SK-MEL-5 (cell line): ENCODE data around the gene DUOXA2. TPM values are rescaled to one million over a fixed set of nuclear protein-coding genes. Genes with fewer than 3 reads are reported as not detected.
"Not testable (repeated sequence)": the region's sequence is repeated elsewhere in the genome, so short reads cannot be mapped to it uniquely, and the experiment has no call there.

Experiments
- DNase-seq: peaks from one replicate; pipeline ENCODE4 v3.0.0-alpha.2; 2016; ENCODE audit warnings: low read depth, low spot score
- in situ Hi-C: cut with HindIII; loops from 2 replicates; pipeline ENCODE4 v1.10.0; 2016; ENCODE audit warnings: low sequenced_read_pairs, high pct_unique_total_duplicates, low pct_unique_long_range_greater_than_20kb
- total RNA-seq: library from RNA; depleted of rRNA; stranded (reverse); fragments of >200 nt; shearing (Covaris generic); gene quantifications from 2 replicates; pipeline ENCODE4 v1.2.3, GENCODE V29; 2014

Gene DUOXA2
- total RNA-seq, 1 experiment from 2014 or later: not detected

DNA sequence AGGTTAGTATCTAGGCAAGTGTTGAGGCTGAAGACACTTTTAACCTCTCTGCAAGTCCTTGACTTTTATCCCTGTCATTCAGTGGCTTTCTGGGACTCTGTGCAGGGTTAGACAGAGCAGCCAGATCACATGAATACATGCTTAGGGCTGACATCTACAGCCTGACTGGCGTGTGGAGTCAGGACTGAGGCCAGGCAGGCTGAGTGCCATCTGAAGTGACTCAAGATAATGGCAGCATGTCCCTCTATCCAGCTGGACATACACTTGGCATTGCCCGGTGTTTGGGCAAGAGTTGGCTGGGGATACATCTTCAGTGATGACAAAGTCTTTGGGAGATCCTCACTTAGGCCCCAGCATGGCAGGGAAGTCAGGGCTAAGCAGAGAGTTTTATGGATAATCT, 22.6 kb upstream of the DUOXA2 start:
- in situ Hi-C loops: no loop called here
- DNase-seq: no peak

DNA sequence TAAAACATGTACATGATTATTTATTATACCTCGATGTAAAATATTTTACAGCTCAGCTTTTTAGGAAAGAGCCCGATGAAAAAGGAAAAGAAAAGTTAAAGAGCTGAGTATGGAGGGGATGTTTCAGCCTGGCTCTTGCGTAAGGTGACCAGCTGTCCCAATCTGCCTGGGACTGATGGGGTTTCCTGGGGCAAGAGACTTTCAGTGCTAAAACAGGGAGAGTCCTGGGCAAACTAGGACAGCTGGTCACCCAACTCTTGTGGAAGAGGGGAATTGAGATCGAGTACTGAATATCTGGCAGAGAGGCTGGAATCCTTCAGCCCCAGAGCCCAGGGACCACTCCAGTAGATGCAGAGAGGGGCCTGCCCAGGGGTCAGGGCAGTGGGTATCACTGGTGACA, 21.1 kb upstream of the DUOXA2 start:
- in situ Hi-C loops: no loop called here
- DNase-seq: no peak

DNA sequence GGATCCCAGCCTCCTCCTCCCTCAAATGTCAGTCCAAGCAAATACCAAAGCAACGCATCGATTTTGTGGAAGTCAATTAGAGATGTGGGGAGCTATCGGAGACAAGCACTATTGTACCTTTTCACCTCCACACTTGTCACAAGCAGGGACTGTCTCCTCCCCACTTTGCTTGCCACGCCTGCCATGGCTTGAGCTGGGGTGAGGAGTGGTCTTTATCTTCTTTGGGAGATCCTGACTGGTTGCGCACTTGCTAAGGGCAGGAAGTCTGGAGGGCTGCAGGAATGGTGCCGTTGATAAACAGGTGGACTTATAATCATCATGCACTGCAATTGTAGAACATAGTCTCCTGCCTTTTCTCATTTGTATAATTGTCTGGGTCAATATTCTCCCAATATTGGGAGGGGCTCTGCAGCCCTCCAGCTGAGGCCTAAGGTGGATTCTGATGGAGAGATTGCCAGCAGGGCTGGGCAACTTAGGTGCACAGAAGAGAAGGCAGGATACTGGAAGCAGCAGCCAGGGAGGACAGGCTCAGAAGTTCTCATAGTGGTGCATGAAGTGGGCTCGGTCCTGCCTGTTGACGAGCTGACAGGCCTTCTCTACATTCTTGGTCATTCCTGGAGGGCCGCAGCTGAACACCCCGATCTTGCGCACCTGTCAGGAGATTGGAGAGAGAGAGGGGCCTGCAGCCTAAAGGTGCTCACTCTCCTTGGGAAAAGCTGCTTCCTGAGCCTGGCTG, 20.3 kb upstream of the DUOXA2 start:
- no peak for DNase-seq
- in situ Hi-C loops: no loop called here

DNA sequence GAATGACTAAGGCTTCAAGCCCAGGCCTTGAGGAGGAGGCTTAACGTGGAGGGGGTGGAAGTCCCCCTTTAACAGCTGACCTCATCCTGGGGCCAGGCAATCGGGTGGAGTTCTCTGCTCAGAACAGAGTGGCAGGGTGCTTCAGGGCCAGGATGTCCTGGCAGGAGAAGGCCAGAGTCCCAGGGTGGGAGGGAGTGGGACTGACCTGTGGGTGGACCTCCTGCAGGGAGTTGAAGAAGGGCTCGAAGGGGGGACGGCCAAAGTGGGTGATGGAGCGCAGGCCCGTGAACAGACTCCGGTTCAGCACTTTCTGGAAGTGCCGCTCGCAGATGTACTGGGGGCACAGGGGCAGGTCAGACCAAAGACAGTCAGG, 19.8 kb upstream of the DUOXA2 start:
- in situ Hi-C loops: no loop called here

DNA sequence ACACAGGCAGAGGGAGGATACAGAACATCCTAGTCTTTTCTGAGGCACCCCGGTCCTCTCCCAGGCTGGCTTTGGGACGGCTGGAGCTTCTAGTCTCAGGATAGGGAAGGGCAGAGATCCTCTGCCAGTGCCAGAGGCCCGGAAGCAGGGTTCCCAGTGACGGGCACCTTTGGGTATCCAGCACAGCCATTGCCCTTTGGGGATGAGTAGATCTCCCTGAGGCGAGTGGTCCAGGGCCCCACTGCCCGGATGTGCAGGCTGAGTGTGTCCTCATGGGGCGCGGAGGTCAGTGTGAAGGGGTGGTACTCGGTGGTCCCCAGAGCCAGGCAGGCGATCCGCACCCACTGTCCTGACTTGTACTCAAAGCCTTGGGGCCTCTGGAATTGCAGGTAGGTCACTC, 18.5 kb upstream of the DUOXA2 start:
- in situ Hi-C loops: no loop called here
- DNase-seq: no peak

More for the DNA sequence above, 19.8 kb upstream of the DUOXA2 start:
- no peak for DNase-seq

DNA sequence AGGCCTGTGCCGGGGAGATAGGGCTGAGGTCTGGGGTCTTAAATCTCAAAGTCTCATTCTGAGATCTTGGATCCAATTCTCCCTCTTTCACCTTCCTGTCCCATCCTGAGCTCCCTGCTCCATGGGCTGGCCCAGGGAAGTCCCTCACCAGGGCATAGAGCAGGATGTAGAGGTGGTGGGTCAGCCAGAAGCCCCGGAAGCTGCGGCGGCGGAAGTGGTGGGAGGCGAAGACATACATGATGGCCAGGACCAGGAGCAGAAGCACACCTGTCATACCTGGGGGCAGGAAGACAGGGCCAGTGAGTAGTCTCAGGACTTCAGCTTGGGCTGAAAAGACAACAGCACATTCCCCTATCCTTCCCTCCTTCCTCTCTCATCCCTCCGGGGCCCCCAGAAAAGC, 16.7 kb upstream of the DUOXA2 start:
- in situ Hi-C loops: no loop called here

DNA sequence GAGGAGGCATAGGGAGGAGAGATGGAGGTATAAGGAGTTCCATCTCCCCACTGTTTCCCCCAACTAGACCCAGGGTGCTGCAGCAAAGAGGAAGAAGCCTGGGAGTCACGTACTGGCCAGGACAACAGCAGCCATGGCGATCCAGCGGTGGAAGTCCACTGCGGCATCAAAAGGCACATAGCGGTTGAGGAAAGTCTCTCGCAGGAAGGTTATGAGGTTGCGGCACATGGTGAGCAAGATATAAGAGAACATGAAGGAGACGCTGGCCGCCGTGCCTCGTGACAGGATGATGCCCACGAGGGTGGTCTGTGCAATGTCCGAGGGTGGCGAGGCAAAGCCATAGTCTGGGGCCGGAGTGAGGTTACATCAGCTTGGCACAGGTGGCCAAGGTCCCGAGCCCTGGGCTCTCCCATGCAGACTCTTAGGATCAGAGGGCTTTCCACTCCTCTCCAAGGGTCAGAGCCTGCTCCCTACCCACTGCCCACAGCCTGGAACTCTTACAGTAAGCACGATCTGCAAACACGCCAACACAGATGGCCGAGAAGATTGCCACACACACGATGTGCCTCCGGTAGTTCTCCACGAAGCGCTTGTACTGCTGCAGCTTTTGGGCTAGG, 14.5 kb upstream of the DUOXA2 start:
- no peak for DNase-seq
- in situ Hi-C loops: no loop called here

More for the DNA sequence above, 16.7 kb upstream of the DUOXA2 start:
- DNase-seq: no peak

DNA sequence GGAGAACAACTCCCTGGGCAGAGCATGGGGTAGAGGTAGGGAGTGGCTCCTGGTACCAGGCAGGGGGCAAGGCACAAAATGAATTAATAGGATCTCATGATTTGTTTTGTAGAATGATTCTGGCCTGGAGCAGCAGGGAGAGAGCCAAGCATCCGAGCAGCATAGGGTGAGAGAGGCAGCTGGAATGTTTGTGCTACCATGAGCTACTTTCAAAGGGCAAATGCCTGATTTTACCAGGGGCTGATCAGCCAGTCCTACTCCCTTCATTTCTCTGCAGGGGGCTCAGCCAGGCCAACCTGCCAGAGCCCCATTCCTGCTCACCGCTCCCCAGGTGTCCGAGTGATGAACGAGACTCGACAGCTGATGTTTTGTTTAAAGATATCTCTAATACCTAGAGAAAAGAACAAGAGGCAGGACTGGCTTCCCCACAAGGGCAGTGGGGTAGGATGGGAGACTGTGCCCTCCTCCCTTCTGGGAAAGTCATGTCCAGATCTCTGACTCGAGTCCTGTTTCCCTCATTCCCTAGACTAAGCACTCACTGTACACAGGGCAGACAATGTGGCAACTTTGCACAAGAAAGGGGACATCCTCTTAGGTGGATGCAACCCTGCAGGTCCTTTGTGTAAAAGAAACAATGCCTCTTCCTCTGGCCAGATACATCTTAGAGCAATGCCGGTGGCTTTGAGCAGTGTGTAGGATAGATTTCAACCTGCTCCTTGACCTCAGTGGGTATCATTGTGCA, 13.1 kb upstream of the DUOXA2 start:
- DNase-seq: no peak
- in situ Hi-C loops: no loop called here

DNA sequence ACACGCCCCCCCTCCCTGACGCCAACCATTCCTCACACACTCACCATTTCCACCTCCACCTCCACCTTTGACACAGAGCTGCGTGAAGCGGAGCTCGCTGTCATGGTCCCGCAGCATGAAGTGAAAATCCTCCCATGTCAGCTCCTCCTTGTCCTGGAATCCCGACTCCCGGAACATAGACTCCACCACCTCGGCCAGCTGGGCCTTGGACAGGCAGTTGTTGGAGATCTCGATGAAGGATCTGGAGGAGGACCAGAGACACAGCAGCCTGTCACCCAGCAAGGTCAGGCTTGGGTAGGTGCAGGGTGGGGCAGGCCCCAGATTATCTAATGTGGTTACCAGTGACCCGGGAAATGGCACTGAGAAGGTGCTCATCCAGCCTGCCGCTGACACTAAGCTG, 12.4 kb upstream of the DUOXA2 start:
- in situ Hi-C loops: no loop called here
- no peak for DNase-seq

DNA sequence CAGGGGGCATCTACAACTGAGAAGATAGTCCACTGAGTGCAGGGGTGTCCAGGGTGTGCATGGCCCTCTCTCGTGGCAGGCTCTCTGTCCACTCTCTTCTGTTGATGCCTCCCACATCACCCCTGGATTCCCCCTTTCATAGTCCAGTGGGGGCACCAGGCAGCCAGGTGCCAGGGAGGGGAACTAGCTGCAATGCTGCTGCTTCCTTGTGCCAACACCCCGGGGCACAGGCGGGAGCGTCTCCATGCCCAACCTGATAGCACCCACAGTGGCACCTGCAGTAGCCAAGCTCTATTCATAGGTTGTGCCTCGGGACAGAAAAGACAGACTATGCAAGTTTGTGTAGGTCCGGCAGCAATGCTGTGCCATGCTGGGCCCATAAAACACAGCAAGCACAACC, 11.9 kb upstream of the DUOXA2 start:
- DNase-seq: no peak
- in situ Hi-C loops: no loop called here

DNA sequence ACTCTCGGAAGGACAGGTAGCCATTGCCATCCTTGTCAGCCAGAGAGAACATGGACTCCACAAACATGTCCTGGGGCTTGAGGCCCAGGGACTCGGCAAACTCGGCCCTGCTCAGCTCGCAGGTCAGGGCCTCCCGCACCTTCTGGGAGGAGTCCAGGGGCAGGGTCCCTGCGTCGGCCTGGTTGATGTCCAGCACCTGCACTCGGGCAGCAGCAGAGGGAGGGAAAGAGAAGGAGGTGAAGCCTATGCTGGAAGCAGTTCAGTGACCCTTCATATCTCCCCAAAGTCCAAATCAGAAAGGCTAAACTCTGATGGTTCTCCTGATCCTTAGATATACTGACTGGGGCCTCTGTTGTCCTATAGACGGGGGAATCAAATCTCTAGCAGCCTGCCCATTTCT, 10.0 kb upstream of the DUOXA2 start:
- in situ Hi-C loops, DNase-seq: not testable (repeated sequence)

DNA sequence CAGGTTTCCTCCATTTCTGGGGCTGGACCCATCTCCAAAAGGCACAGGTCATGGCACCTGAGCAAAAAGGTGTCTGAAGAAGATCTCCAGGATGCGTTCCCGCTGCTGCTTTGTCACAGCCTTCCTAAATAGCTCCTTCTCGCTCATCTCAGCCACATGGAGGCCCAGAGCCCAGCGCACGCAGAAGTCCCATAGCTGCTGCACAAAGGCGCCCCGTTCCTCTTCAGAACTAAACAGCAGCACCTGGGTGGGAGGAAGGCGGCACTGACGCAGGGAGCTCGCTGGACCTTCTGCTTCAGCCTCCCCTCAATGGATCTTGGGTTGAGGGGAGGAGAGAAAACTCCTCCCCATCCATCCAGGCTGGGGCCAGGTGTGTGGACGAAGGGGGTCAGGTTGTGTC, 8.5 kb upstream of the DUOXA2 start:
- in situ Hi-C loops: no loop called here
- DNase-seq: no peak

DNA sequence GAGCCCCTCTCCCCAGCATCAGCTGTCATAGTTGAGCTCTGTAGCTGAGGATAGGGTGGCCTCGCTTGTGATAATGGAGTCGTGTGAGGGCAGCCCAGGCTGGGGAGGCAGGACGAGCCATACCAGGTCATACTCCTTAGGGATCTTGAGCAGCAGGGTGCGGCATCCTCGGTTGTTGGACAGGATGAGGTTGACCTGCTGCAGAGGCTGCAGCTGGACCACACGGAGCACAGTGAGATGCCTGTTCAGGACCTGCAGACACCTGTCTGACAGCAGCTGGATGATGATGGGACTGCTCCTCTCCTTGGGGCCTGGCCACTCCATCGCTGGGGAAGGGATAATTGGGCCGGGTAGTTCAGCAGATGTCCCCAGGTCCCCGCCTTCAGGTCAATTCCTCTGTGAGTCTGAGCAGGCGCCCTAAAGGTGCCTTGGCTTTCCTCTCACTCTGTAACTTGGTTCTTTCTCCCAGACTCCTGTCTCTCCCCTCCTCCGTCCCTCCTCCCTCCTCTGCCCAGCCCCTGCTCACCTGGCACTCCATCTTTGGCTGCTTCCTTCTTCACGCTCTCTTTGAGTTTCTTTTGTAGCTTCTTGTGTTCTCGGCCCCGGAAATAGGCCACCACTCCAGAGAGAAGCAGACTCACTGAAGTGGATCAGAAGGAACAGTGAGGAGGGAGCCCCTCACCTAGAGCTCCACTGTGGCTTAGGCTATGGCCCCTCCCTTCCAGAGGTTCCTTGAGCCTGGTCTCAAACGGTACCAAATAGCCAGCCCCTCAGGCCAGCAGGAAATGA, 7.9 kb upstream of the DUOXA2 start:
- in situ Hi-C loops: no loop called here
- no peak for DNase-seq

DNA sequence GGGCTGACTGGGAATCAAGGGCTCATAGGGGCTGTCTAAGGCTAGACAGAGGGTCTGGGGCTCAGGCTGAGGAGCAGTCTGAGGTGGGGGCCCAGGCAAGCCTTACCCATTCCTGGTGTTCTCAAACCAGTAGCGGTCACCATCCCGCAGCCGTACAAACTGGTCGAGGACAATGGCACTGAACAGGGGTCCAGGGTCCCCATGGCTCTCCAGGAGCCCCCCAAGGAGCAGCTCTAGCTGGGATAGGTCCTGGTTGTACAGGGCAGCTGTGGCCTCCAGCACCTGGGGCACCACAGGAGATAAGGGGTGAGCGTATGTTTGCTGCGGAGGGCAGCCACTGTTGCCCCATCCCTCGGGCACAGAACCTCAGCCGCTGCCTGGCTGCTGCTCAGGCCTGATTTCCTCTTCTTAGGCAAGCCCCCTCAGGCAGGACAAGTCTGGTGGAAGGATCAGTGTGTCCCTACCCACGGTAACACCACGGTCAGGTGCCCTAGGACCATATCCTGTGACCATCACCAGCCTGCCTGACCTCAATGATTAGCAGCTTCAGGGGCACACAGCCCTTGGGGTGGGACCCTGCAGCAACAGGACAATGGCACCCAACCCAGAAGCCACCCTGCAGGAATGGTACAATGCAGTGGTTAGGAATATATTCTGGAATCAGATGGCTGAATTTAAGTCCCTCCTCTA, 6.0 kb upstream of the DUOXA2 start:
- no peak for DNase-seq
- in situ Hi-C loops: no loop called here

DNA sequence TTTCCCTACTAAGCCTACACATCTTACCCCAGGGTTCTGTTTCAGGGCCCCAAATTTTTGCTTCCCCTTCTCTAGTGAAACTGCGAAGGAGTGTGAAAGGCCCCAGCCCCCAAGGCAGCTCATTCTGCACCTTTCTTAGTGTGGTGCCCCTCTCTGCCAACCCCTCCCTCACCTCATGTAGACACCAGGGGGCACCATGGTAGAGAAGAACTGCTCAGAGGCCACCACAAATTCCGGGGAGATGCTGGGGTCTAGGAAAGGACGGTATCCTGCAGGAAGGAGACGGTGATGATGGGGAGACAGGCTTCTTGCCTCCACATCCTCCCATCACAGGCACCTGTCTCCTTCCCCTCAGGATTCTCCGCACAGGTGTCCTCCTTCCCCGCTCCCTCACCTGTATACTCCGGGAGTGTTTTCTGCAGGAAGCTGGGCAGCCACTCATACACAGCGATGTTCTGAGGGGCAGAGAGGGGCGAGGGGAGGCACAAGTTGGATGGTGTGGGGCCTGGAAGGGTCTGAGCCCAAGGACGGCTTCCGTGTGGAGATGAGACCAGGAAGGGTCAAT, 3.8 kb upstream of the DUOXA2 start:
- in situ Hi-C loops: no loop called here
- DNase-seq: no peak

DNA sequence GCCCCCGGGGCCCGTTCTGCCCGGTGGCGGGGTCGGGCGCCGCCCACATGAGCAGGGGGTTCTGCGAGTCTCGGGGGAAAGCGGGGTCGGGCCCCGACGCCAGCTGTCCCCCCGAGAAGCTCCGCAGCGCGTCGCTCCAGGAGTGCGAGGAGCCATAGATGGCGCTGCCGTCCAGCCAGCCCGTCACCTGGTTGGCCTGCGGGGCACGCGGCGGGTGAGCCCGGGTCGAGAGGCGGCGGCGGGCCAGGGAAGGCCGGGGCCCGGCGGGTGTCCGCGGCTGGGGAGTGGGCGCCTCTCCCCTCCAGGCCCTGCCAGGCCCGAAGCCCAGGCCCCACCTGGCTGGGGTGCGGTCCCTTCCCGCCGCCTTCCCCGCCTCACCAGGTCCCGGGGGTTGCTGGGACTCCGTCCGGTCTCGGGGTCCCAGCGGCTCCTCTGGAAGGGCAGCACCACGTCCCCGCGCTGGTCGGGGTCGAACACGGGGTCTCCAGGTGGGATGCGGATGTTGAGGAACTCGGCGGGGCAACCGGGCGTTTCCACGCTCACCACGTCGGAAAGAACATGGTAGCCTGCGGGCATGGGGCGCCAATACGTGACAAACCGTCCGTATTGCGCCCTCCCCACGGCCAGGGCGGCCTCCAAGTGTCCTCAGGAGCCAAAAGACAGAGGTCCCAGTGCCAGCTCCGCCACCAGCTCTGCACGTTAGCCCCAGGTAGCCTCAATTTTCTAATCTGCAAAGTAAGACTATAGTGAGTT, 2.6 kb upstream of the DUOXA2 start:
- no peak for DNase-seq
- in situ Hi-C loops: no loop called here

DNA sequence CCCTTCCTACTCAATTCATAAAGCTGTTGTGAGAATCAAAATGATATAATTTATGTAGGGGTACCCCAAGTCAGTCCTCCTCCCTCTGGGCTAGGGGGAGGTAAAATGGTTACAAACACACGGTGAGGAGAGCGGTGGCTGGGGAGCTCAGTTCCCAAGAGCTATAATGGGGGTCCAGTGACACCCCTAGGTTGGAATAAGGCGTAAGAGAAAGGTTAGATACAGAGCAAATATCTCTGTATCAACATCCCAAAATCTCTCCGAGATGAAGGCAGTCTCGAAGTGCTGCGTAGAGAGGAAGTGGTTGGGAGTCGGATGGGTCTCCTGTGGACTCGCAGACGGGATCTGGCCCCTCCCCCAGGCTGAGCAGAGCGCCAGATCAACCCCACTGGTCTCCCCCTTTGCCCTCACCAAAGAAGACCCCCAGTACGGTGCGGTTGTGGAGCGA, 2.0 kb upstream of the DUOXA2 start:
- in situ Hi-C loops: no loop called here
- no peak for DNase-seq
